Middle frontal gyrus (tissue), 1 donor: ENCODE measurements around the gene PLEKHG2.
"Not testable (repeated sequence)": the region's sequence is repeated elsewhere in the genome, so short reads cannot be mapped to it uniquely, and the experiment has no call there.

Experiments used
- DNase-seq: peaks from one replicate; pipeline ENCODE4 v3.0.0-alpha.2; 2015; ENCODE audit warnings: low spot score; ENCODE audit errors: extremely low spot score

Gene PLEKHG2

DNA sequence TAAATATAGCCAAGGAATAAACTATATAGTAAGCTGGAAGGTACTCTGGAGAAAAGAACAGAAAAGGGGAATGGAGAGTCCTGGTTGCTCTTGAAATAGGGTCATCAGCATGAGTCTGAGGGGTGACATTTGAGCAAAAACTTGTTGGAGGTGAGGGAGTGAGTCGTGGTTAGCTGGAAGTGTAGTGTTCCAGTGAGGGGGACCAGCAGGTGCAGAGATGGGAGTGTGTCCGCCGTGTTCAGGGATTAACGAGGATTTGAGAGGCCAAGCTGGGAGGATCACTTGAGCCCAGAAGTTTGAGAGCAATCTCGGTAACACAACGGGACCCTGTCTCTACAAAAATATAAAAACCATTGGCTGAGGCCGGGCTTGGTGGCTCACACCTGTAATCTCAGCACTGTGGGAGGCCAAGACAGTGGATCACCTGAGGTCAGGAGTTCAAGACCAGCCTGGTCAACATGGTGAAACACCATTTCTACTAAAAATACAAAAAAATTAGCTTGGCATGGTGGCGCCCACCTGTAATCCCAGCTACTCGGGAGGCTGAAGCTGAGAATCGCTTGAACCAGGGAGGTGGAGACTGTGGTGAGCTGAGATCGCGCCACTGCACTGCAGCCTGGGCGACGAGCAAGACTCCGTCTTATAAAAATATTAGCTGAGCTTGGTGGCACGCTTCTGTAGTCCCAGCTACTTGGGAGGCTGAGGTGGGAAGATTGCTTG, 34.1 kb downstream of the PLEKHG2 start:
- DNase-seq = no peak

- no peak for DNase-seq
Measured at GRCh38 chr19:39448271-39448670, 35.8 kb downstream of the PLEKHG2 start.

- DNase-seq = no peak
Measured at GRCh38 chr19:39449116-39449797, 36.8 kb downstream of the PLEKHG2 start.

DNA sequence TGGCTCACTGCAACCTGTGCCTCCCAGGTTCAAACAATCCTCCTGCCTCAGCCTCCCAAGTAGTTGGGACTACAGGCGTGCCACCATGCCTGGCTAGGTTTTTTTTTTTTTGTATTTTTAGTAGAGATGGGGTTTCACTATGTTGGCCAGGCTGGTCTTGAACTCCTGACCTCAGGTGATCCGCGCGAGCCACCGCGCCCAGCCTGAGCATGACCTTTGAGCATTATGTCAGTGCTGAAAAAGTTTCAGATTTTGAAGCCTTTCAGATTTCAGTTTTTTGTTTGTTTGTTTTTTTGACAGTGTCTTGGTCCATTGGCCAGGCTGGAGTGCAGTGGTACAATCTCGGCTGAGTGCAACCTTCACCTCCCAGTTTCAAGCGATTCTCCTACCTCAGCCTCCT, 38.8 kb downstream of the PLEKHG2 start:
- DNase-seq = not testable (repeated sequence)

DNA sequence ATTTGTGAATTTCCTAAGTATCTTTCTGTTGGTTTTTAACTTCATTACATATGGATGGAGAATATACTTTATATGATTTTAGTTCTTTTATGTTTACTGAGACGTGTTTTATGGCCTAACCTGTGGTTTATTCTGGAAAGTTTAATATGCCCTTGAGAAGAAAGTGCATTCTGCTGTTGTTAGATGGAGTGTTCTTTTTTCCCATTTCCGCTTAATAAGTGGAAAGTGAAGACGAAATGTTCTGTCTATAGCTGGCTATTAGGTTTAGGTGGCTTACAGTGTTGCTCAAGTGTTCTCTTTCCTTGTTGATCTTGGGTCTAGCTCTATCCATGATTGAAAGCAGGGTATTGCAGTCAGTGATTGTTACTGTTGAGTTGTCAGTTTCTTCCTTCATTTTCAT, 50.9 kb downstream of the PLEKHG2 start:
- DNase-seq = no peak

GRCh38 chr19:39465956-39466747, 53.7 kb downstream of the PLEKHG2 start:
- no peak for DNase-seq

DNA sequence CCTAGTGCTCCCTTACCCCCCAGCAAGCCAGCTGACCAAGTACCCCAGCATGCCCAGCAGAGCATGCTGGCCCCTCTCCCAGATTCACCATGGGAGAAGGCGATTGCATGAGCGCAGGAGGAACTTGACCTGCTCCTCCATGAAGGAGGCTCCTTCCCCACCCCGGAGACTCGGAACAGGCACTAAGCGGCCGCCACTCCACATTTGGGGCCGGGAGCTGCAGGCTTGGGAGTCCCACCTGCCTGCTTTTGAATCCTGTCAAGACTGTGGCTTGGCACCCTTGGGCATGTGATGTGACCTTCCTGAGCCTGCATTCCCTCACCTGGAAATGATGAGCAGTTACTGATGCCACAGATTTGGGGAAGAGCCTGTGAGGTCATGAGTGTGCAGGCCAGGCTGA, 55.5 kb downstream of the PLEKHG2 start:
- DNase-seq = no peak

DNA sequence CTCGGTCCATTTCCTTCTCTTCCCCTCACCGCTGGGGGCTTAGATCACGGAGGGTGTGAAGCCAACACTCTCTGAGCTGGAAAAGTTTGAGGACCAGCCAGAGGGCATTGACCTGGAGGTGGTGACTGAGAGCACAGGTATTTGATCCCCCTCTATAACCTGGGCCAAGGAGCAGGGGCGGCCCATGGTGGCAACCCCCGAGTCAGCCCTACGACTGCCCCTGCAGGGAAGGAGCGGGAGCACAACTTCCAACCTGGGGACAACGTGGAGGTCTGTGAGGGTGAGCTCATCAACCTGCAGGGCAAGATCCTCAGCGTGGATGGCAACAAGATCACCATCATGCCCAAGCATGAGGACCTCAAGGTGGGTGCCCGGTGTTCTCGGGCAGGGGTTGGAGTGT, 56.6 kb downstream of the PLEKHG2 start:
- no peak for DNase-seq

- no peak for DNase-seq
Measured at GRCh38 chr19:39469567-39469966, 57.1 kb downstream of the PLEKHG2 start.

- DNase-seq = no peak
Measured at GRCh38 chr19:39470724-39471339, 58.4 kb downstream of the PLEKHG2 start.

GRCh38 chr19:39471756-39472536, 59.5 kb downstream of the PLEKHG2 start:
- no peak for DNase-seq

GRCh38 chr19:39472746-39473442, 60.4 kb downstream of the PLEKHG2 start:
- DNase-seq = no peak

- DNase-seq = no peak
Measured at GRCh38 chr19:39473443-39473960, 61.0 kb downstream of the PLEKHG2 start.

- DNase-seq = no peak
Measured at GRCh38 chr19:39474139-39474620, 61.7 kb downstream of the PLEKHG2 start.

GRCh38 chr19:39475748-39476147, 63.3 kb downstream of the PLEKHG2 start:
- DNase-seq = no peak
